Endothelial cell (in vitro differentiated cells): ENCODE measurements around the gene FIBP. TPM values are rescaled to one million over a fixed set of nuclear protein-coding genes. Genes with fewer than 3 reads are reported as not detected.

Source experiments
- DNase-seq: peaks from one replicate; pipeline ENCODE4 v3.0.0; 2021; ENCODE audit warnings: low spot score
- H3K27ac Mint-ChIP-seq: one replicate; pipeline ENCODE4 v1.8.0; 2021; ENCODE audit warnings: mixed read lengths, inconsistent platforms; ENCODE audit not compliant: unreplicated experiment
- H3K27me3 Mint-ChIP-seq: one replicate; pipeline ENCODE4 v1.8.0; 2021; ENCODE audit warnings: mild to moderate bottlenecking, moderate library complexity, mixed read lengths, inconsistent platforms; ENCODE audit not compliant: unreplicated experiment
- H3K36me3 Mint-ChIP-seq: one replicate; pipeline ENCODE4 v1.8.0; 2021; ENCODE audit warnings: mild to moderate bottlenecking, low read depth, mixed read lengths, inconsistent platforms; ENCODE audit not compliant: unreplicated experiment
- H3K4me1 Mint-ChIP-seq: one replicate; pipeline ENCODE4 v1.8.0; 2021; ENCODE audit warnings: mild to moderate bottlenecking, mixed read lengths, inconsistent platforms; ENCODE audit not compliant: unreplicated experiment
- H3K4me3 Mint-ChIP-seq: one replicate; pipeline ENCODE4 v1.8.0; 2021; ENCODE audit warnings: mild to moderate bottlenecking, mixed read lengths, inconsistent platforms; ENCODE audit not compliant: unreplicated experiment
- H3K9me3 Mint-ChIP-seq: one replicate; pipeline ENCODE4 v1.8.0; 2021; ENCODE audit warnings: mixed read lengths, inconsistent platforms; ENCODE audit not compliant: unreplicated experiment
- total RNA-seq: library from RNA; stranded (reverse); fragmentation: NEBNext Ultra II Directional; extraction: Animal tissue kit (Norgen Biotek cat#: 25700); gene quantifications from one replicate; pipeline ENCODE4 v1.2.1, GENCODE V29; 2021; ENCODE audit not compliant: unreplicated experiment
- TF ChIP-seq, protein P1 (sequence below): fragments of 200-600 bp; sonication (generic); IDR thresholded peaks from one replicate; pipeline ENCODE4 v1.5.0; 2021; ENCODE audit warnings: antibody characterized with exemption; ENCODE audit not compliant: unreplicated experiment

FIBP gene
- total RNA-seq, 1 donor from 2014 or later = 75.6 TPM

DNA sequence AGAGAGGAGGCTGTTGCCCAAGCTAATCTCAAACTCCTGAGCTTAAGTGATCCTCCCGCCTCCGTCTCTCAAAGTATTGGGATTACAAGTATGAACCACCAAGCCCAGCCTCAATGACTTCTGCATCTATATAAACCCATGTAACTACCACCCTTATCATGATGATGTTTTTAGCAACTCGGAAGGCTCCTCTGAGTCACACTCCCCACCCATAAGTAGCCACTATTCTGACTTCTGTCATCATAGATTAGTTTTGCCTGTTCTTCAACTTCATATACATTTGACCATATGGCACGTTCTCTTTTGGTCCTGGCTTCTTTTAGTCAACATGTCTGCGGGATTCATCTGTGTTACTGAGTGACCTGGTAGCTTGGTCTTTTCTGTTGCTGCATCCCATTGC lies 18.3 kb upstream of the FIBP start:
- H3K9me3 Mint-ChIP-seq = no peaks in the 10 kb centered on the region
- H3K27ac Mint-ChIP-seq = no peak overlapping the region
- H3K27me3 Mint-ChIP-seq = peaks cover 11% of the 10 kb centered on the region
- TF ChIP-seq, protein P1, sequence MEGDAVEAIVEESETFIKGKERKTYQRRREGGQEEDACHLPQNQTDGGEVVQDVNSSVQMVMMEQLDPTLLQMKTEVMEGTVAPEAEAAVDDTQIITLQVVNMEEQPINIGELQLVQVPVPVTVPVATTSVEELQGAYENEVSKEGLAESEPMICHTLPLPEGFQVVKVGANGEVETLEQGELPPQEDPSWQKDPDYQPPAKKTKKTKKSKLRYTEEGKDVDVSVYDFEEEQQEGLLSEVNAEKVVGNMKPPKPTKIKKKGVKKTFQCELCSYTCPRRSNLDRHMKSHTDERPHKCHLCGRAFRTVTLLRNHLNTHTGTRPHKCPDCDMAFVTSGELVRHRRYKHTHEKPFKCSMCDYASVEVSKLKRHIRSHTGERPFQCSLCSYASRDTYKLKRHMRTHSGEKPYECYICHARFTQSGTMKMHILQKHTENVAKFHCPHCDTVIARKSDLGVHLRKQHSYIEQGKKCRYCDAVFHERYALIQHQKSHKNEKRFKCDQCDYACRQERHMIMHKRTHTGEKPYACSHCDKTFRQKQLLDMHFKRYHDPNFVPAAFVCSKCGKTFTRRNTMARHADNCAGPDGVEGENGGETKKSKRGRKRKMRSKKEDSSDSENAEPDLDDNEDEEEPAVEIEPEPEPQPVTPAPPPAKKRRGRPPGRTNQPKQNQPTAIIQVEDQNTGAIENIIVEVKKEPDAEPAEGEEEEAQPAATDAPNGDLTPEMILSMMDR = no peak
- H3K36me3 Mint-ChIP-seq = no peaks in the 10 kb centered on the region
- no peaks in the 10 kb centered on the region for H3K4me1 Mint-ChIP-seq
- H3K4me3 Mint-ChIP-seq = no peak overlapping the region
- DNase-seq = no peak

DNA sequence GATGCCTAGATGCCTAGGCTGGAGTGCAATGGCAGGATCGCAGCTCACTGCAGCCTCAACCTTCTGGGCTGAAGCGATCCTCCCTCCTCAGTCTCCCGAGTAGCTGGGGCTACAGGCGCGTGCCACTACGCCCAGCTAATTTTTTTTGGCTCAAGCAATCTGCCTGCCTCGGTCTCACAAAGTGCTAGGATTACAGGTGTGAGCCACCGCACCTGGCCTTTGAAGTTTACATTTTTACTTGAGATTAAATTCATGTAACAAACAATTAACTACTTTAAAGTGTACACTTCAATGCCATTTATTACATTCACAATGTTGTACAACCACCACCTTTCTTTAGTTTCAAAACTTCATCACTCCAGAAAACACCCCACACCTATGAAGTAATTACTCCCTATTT lies 15.4 kb upstream of the FIBP start:
- H3K4me1 Mint-ChIP-seq = peaks cover 2% of the 10 kb centered on the region
- DNase-seq = no peak
- TF ChIP-seq, protein P1 = no peak
- H3K36me3 Mint-ChIP-seq = no peaks in the 10 kb centered on the region
- H3K4me3 Mint-ChIP-seq = no peak overlapping the region
- no peaks in the 10 kb centered on the region for H3K9me3 Mint-ChIP-seq
- peaks cover 16% of the 10 kb centered on the region for H3K27me3 Mint-ChIP-seq
- no peak overlapping the region for H3K27ac Mint-ChIP-seq

DNA sequence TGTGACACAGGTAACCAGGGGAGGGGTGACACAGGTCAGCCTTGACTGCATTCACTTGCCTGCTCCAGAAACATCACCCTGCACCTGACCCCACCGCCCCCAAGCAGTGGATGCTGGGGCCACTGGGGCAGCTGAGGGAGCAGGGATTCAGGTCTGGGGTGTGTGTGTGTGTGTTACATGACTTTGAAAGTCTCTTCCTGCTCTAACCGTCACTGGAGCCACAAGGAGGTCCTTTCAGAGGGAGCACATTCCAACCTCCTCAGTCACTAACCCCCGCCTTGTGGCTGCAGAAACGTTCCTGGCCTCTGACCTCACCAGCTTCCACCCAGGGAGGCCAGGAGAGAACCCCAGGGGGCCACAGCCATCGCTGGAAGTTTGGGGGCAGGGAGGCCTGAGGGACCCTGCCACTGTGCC lies 14.8 kb upstream of the FIBP start:
- H3K27ac Mint-ChIP-seq = no peak overlapping the region
- H3K9me3 Mint-ChIP-seq = no peaks in the 10 kb centered on the region
- peaks cover 3% of the 10 kb centered on the region for H3K4me1 Mint-ChIP-seq
- no peak for DNase-seq
- TF ChIP-seq, protein P1 = no peak
- peaks cover 18% of the 10 kb centered on the region for H3K27me3 Mint-ChIP-seq
- H3K36me3 Mint-ChIP-seq = no peaks in the 10 kb centered on the region
- no peak overlapping the region for H3K4me3 Mint-ChIP-seq

DNA sequence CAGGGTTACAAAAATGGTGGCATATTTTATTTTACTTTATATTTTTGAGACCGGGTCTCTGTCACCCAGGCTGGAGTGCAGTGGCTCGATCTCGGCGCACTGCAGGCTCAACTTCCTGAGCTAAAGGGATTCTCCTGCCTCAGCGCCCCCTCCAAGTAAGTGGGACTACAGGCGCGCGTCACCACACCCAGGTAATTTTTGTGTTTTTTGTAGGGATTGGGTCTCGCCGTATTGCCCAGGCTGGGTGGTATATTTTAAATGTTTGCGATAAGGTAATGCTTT lies 12.6 kb upstream of the FIBP start:
- Mint-ChIP-seq H3K9me3 (no peaks in the 10 kb centered on the region), H3K36me3 (no peaks in the 10 kb centered on the region), H3K4me1 (peaks cover 3% of the 10 kb centered on the region), H3K27me3 (peaks cover 17% of the 10 kb centered on the region), H3K4me3 (no peak overlapping the region), H3K27ac (no peak overlapping the region)
- TF ChIP-seq, protein P1 = no peak
- DNase-seq = no peak

DNA sequence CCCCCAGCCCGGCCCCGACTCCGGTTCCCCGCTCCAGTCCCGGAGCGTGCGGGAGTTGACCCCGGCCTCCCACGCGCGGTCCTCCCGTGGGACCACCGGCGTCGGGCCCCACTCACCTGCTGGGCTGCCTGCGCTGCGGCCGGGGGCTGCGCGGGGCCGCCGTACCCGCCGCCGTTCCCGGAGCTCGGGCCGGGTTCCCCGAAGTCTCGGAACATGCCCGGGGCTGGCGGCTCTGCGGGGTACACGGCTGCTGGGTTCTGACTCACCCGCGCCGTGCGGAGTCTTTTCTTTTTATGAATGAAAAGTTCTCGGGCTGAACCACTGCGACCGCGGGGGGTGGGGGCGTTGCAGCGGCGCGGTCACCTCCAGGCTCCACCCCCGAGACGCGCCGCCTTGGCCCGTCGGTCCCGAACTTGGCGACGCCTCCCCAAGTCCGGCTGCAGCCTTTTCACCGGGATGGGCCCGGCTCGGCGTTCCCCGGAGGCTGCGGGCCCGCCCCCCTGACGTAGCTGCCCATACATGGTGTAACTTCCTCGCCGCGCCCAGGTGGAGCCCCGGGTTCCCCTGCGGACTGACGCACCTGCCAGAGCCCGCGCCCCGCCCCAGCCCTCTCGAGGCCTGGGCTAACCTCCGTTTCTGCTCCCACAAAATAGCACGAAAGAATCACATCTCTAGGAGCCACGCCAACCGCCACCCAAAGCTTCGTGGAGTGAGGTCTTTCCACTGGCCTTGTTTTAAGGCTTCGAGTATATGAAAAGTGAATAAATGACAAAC lies 12.0 kb upstream of the FIBP start, which contains the start of gene FOSL1:
Gene FOSL1 (minus strand): TSS at position 264 of the 774 bp plus-strand sequence. CDS start 49 bp downstream, at position 215.
- no peak within 1 kb of the TSS for H3K27ac Mint-ChIP-seq
- H3K27me3 Mint-ChIP-seq = peaks cover 18% of the 10 kb centered on the region
- no peaks in the 10 kb centered on the region for H3K36me3 Mint-ChIP-seq
- peak within 1 kb of the TSS; percentile 42 for H3K4me3 Mint-ChIP-seq
- peaks cover 3% of the 10 kb centered on the region for H3K4me1 Mint-ChIP-seq
- no peaks in the 10 kb centered on the region for H3K9me3 Mint-ChIP-seq
- peak; percentile 46 for DNase-seq
- TF ChIP-seq, protein P1 = no peak
